Stimulated activated memory B cell treated with anti-CD40 and anti-IgM and Interleukin-4, amounts not matched to agents 10 μg/mL and 1 μg/mL and 100 μg/mL, for 72 hours (primary cell): ENCODE data around the gene WDFY3.
"Not testable (repeated sequence)": the region's sequence is repeated elsewhere in the genome, so short reads cannot be mapped to it uniquely, and the experiment has no call there.

Source experiments
- ATAC-seq: fragments of 150-1000 bp; cut with Tn5 transposase; 2 replicates; pipeline ENCODE4 v1.10.0; 2021
- H3K27ac Mint-ChIP-seq: one replicate; pipeline ENCODE4 v1.8.0; 2022; ENCODE audit warnings: mild to moderate bottlenecking, mixed read lengths
- H3K27me3 Mint-ChIP-seq: one replicate; pipeline ENCODE4 v1.8.0; 2022; ENCODE audit warnings: mixed read lengths
- H3K36me3 Mint-ChIP-seq: one replicate; pipeline ENCODE4 v1.8.0; 2022; ENCODE audit warnings: mixed read lengths
- H3K4me1 Mint-ChIP-seq: one replicate; pipeline ENCODE4 v1.8.0; 2022; ENCODE audit warnings: mixed read lengths
- H3K4me3 Mint-ChIP-seq: one replicate; pipeline ENCODE4 v1.8.0; 2022; ENCODE audit warnings: mild to moderate bottlenecking, moderate library complexity, mixed read lengths
- H3K9me3 Mint-ChIP-seq: one replicate; pipeline ENCODE4 v1.8.0; 2022; ENCODE audit warnings: mixed read lengths

The WDFY3 gene

GRCh38 chr4:84682661-84683060 lies 283.8 kb downstream of the WDFY3 start:
- not testable (repeated sequence) for H3K9me3 Mint-ChIP-seq, H3K4me1 Mint-ChIP-seq, H3K36me3 Mint-ChIP-seq, ATAC-seq, H3K27ac Mint-ChIP-seq, H3K27me3 Mint-ChIP-seq, H3K4me3 Mint-ChIP-seq

DNA sequence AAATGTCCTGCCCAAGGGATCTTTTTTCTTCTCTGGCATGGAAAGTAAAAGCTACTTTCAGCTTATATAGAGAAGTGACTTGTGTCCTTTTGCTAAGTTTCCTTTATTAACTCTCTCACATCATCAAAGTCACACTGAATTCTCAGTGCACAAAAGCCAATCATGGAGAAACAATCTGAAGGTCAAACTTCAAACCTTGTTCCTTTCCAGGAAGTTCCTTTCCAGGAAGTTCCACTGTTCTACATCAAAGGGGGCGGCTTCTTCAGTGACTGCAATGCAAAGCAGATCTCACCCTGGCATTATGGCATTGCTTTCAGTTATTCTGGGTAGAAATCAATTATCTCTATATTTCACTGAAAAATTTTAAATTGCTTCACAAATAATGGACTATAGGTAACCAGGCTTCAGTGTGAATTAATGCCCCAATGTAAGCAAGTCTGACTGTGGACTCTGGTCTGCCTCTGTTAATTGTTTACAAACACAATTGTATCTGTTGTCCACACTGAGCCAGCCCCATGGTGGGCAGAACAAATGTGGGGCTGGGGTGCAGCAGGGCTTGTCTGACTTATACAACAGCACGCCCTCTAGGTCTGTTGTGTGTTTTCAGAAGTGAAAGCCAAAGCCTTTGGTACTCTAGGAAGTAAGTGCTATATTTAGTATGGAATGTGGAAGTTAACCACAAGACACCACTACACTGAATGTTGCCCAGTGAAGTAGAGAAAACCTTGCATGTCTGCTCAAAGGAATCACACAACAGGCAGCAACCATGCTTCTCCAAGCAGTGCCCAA lies 284.8 kb downstream of the WDFY3 start:
- no peaks in the 10 kb centered on the region for H3K9me3 Mint-ChIP-seq
- ATAC-seq, result no peak
- no peak overlapping the region for H3K4me3 Mint-ChIP-seq
- no peak overlapping the region for H3K27ac Mint-ChIP-seq
- no peaks in the 10 kb centered on the region for H3K4me1 Mint-ChIP-seq
- no peaks in the 10 kb centered on the region for H3K27me3 Mint-ChIP-seq
- H3K36me3 Mint-ChIP-seq, result no peaks in the 10 kb centered on the region

DNA sequence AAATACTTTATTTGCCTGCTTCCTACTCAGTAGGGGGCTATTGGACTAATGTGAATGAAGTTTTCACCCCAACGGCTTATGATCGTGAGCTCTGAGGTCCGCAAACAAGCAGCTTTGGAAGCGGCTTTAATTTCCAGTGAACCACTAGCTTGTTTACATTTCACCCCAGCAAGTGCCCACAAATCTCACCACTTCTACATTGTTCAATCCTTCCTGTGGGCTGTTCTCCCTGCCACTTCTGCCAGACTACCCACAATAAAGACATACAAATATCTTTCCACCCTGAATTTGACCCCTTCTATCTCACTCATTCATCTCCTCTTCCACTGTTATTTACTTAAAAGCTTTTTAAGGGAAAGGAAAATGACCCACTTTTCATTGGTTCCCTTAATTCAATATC lies 285.5 kb downstream of the WDFY3 start:
- H3K36me3 Mint-ChIP-seq, result no peaks in the 10 kb centered on the region
- no peak overlapping the region for H3K27ac Mint-ChIP-seq
- no peaks in the 10 kb centered on the region for H3K27me3 Mint-ChIP-seq
- no peak overlapping the region for H3K4me3 Mint-ChIP-seq
- H3K4me1 Mint-ChIP-seq, result no peaks in the 10 kb centered on the region
- H3K9me3 Mint-ChIP-seq, result no peaks in the 10 kb centered on the region
- no peak for ATAC-seq

DNA sequence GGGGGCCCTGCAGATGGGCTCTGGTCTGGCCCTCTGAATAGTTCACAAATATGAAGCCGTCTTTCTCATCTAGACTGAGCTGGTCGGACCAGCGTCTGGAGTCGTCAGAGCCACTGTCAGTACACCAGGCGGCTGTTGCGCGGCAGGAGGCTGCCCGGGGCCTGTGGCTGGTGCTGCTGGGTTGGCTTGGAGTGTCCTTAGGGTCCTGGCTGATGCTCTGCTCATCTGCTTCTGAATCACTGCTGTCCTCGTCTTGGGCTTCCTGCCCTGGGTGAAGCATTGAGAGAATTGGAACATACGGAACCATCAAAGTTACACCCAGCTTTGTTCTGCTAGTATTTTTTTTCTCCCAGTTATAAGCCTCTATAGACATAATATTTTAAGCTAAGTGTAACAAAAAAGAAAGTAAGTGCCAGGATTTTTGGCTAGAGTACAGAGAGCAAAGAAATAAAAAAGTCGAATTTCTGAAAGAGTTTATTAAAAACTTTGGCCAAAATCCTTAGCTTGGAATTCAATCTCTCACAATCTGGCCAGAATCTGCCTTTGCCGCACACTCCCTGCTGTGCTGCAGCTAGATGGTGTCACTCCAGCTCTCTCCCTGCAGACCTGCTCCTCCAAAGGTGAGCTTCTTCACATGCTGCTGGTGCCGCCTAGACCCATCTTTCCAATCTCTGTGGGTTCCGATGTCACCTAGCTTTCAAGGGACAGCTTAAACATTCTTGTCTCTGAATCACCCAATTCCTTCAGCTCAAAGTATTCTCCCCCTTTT lies 287.3 kb downstream of the WDFY3 start:
- Mint-ChIP-seq H3K4me1 (no peaks in the 10 kb centered on the region), H3K9me3 (no peaks in the 10 kb centered on the region), H3K27me3 (no peaks in the 10 kb centered on the region), H3K36me3 (no peaks in the 10 kb centered on the region), H3K27ac (no peak overlapping the region), H3K4me3 (no peak overlapping the region)
- ATAC-seq, result no peak

- peak; percentile 16 for ATAC-seq
- Mint-ChIP-seq H3K27me3 (no peaks in the 10 kb centered on the region), H3K4me1 (no peaks in the 10 kb centered on the region), H3K9me3 (no peaks in the 10 kb centered on the region), H3K4me3 (no peak overlapping the region), H3K36me3 (no peaks in the 10 kb centered on the region), H3K27ac (no peak overlapping the region)
Observed at GRCh38 chr4:84677995-84678394, 288.5 kb downstream of the WDFY3 start.

DNA sequence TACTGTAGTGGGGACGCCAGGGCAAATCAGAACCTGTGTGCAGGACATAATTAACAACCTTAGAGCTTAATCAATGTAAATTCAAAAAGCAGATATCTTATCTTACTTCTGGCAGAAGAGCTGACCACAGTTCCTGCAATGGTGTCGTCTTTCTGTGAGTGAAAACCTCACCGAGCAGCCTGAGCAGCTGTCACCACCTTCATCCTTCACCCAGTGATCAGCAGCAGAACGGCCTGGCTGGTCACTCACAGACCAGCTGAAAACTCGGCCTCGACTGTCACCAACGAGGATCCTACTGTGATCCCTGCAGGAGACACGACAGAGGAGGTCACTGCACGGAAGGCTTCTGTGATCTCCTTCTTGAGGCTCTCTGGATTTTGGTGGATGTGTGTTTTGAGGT lies 289.4 kb downstream of the WDFY3 start:
- H3K36me3 Mint-ChIP-seq, result no peaks in the 10 kb centered on the region
- H3K27ac Mint-ChIP-seq, result no peak overlapping the region
- no peaks in the 10 kb centered on the region for H3K4me1 Mint-ChIP-seq
- no peak for ATAC-seq
- no peaks in the 10 kb centered on the region for H3K9me3 Mint-ChIP-seq
- no peak overlapping the region for H3K4me3 Mint-ChIP-seq
- H3K27me3 Mint-ChIP-seq, result no peaks in the 10 kb centered on the region

DNA sequence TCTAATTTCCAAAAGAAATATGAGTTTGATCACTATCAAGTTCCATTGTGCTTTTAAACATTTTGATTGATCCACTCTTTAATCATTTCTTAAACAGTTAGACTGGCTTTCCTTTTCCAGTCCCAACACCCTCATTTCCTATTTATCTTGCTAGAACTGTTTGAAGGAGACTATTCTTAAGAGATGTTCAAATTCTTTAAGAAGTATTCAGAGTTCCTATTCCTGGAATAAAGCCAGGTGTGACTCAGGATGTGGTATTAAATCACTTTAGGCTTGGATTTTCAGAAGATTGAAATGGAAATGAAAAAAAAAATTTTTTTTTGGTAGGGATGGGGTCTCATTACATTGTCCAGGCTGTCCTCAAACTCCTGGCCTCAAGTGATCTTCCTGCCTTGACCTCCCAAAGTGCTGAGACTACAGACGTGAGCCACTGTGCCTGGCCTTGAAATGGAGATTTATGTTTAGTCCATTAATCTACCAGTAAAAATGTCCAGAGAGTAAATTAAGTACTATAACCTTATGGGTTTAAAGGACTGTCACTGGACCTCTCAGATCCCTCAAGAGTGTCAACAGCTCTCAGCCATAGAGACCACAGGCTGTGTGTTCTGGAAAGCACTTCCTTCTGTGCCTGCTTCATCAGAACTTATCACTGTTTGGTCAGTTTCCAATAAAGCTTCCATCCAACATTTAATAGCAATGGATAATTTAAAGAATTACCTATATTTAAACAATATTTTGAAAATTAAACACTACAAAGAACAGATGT lies 292.8 kb downstream of the WDFY3 start:
- Mint-ChIP-seq H3K36me3 (no peaks in the 10 kb centered on the region), H3K4me1 (no peaks in the 10 kb centered on the region), H3K9me3 (no peaks in the 10 kb centered on the region)

DNA sequence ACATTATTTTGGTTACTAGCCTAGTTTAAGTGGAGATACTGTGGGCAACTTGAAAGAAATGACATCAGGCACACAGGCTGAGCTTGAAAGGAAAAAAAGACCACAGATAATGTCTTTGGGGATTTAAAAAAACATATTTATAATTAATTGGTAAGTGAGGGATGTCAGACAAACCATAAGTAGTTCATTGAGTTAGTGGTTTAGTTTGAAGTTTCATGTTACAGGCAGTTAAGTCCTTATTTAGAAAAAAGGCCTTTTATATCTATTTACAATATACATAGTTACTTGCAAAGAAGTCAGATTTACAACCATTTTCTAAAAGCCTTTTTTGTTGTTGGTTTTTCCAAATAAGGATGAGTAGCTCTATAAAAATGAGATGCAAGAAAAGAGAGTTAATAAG lies 294.3 kb downstream of the WDFY3 start:
- Mint-ChIP-seq H3K36me3 (no peaks in the 10 kb centered on the region), H3K4me1 (no peaks in the 10 kb centered on the region), H3K4me3 (no peak overlapping the region), H3K27ac (no peak overlapping the region), H3K27me3 (no peaks in the 10 kb centered on the region), H3K9me3 (no peaks in the 10 kb centered on the region)
- ATAC-seq, result no peak

More for the DNA sequence above, 292.8 kb downstream of the WDFY3 start:
- Mint-ChIP-seq H3K27ac (no peak overlapping the region), H3K27me3 (no peaks in the 10 kb centered on the region), H3K4me3 (no peak overlapping the region)
- no peak for ATAC-seq

DNA sequence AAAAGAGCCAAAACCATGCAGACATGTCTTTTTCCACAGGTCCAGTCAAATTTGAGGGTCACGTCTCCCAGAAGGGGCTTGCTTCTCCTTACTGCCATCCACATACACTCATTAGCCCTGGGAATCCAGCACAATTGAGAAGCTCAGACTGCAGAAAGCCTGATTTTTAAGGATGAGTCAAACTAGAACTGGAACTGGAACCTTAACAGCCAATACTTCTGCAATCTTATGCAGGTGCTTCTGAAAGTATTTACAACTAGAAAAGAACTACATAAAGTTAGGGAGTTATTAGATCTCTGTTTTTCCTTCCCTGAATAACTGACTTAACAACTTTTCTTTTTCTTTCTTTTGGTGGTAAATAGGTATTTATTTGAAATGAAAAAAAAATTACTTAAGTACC lies 297.3 kb downstream of the WDFY3 start:
- no peaks in the 10 kb centered on the region for H3K36me3 Mint-ChIP-seq
- ATAC-seq, result peak; percentile 29

GRCh38 chr4:84666439-84666838 lies 300.1 kb downstream of the WDFY3 start:
- H3K27ac Mint-ChIP-seq, result no peak overlapping the region
- H3K4me3 Mint-ChIP-seq, result no peak overlapping the region
- no peaks in the 10 kb centered on the region for H3K9me3 Mint-ChIP-seq
- no peaks in the 10 kb centered on the region for H3K36me3 Mint-ChIP-seq
- no peaks in the 10 kb centered on the region for H3K4me1 Mint-ChIP-seq
- H3K27me3 Mint-ChIP-seq, result no peaks in the 10 kb centered on the region
- no peak for ATAC-seq

More for the DNA sequence above, 297.3 kb downstream of the WDFY3 start:
- Mint-ChIP-seq H3K9me3 (no peaks in the 10 kb centered on the region), H3K4me1 (no peaks in the 10 kb centered on the region), H3K27me3 (no peaks in the 10 kb centered on the region), H3K27ac (no peak overlapping the region), H3K4me3 (no peak overlapping the region)

GRCh38 chr4:84664767-84665166 lies 301.7 kb downstream of the WDFY3 start:
- H3K4me1 Mint-ChIP-seq, H3K27ac Mint-ChIP-seq, H3K9me3 Mint-ChIP-seq, H3K4me3 Mint-ChIP-seq, H3K36me3 Mint-ChIP-seq, H3K27me3 Mint-ChIP-seq, ATAC-seq: not testable (repeated sequence)

- no peak for ATAC-seq
- Mint-ChIP-seq H3K27ac (no peak overlapping the region), H3K27me3 (no peaks in the 10 kb centered on the region), H3K4me1 (no peaks in the 10 kb centered on the region), H3K9me3 (peaks cover 5% of the 10 kb centered on the region), H3K4me3 (no peak overlapping the region), H3K36me3 (no peaks in the 10 kb centered on the region)
Observed at GRCh38 chr4:84661191-84661939, 305.1 kb downstream of the WDFY3 start.

DNA sequence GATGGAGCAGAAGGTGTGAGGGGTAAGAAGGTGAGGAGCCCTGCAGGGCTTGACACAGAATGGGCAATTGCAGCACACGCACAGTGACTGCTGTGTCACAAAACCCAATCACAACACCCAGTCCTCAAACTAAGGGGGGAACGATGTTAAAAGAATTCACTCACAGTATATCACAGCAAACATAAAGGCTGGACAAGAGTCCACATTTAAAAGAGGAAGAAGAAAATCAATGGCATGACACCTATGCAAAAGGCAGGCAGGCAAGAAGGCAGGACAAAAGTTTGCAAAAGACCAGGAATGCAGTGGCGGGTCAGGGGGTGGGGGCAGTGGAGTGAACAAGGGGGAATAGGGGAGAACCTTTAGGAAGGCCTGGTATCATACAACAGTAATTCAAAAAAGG lies 305.9 kb downstream of the WDFY3 start:
- Mint-ChIP-seq H3K4me1 (no peaks in the 10 kb centered on the region), H3K27ac (no peak overlapping the region), H3K4me3 (no peak overlapping the region), H3K36me3 (no peaks in the 10 kb centered on the region), H3K9me3 (peaks cover 5% of the 10 kb centered on the region), H3K27me3 (no peaks in the 10 kb centered on the region)
- ATAC-seq, result no peak

DNA sequence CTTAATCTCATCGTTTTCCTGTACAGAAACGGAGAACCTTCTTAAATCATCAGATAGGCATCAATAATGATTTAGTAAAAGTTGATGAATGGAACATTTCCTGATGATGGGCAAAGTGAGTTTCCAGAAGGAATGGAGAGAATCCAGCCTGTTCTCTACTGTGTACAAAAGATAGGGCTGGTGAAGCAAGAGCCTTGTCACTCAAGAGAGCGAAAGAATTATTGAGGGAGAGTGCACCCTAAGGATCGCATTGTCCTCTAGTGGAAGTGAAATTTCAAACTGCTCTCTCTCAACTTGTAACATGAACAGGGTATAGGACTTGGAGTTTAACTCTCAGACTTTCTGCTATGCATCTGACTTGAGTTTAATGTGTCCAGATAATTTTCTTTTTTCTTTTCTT lies 314.0 kb downstream of the WDFY3 start:
- H3K4me3 Mint-ChIP-seq, result no peak overlapping the region
- no peaks in the 10 kb centered on the region for H3K9me3 Mint-ChIP-seq

GRCh38 chr4:84651499-84651898 lies 315.0 kb downstream of the WDFY3 start:
- no peak overlapping the region for H3K27ac Mint-ChIP-seq
- ATAC-seq, result peak; percentile 14
- no peaks in the 10 kb centered on the region for H3K36me3 Mint-ChIP-seq
- H3K4me3 Mint-ChIP-seq, result no peak overlapping the region
- H3K27me3 Mint-ChIP-seq, result peaks cover 18% of the 10 kb centered on the region
- no peaks in the 10 kb centered on the region for H3K9me3 Mint-ChIP-seq
- H3K4me1 Mint-ChIP-seq, result no peaks in the 10 kb centered on the region

More for the DNA sequence above, 314.0 kb downstream of the WDFY3 start:
- Mint-ChIP-seq H3K36me3 (no peaks in the 10 kb centered on the region), H3K27ac (no peak overlapping the region), H3K27me3 (peaks cover 11% of the 10 kb centered on the region), H3K4me1 (no peaks in the 10 kb centered on the region)
- no peak for ATAC-seq
